MCF 10A (cell line): ENCODE measurements around the gene ANKRD13D. TPM values are rescaled to one million over a fixed set of nuclear protein-coding genes. Genes with fewer than 3 reads are reported as not detected.

Source experiments
- BruUV-seq: library from RNA; stranded (reverse); fragments of 400-500 nt; replicated peaks from 2 replicates; lab custom pipeline; 2021; lab: Mats Ljungman, UMichigan
- CTCF ChIA-PET: fragments of 300-600 bp; sonication (Branson Sonifier 250); formaldehyde crosslinking; extraction: SDS; loops from one replicate; lab custom pipeline; 2021; ENCODE audit warnings: antibody characterized with exemption, inconsistent platforms; lab: Yijun Ruan, JAX
- POLR2A ChIA-PET: fragments of 300-600, 350-650 bp; sonication (Branson Sonifier 250); formaldehyde crosslinking; extraction: SDS; loops from one replicate; lab custom pipeline; 2020; ENCODE audit warnings: antibody characterized with exemption, inconsistent platforms; lab: Yijun Ruan, JAX
- DNase-seq: peaks from one replicate; pipeline ENCODE4 v3.0.0-alpha.2; 2018; ENCODE audit not compliant: unreplicated experiment
- H3K27ac Mint-ChIP-seq: one replicate; pipeline ENCODE4 v1.8.0; 2022; ENCODE audit warnings: mild to moderate bottlenecking, low read depth, mixed read lengths; ENCODE audit not compliant: unreplicated experiment
- H3K27me3 Mint-ChIP-seq: one replicate; pipeline ENCODE4 v1.8.0; 2022; ENCODE audit warnings: mixed read lengths; ENCODE audit not compliant: insufficient read depth, unreplicated experiment
- H3K36me3 Mint-ChIP-seq: one replicate; pipeline ENCODE4 v1.8.0; 2022; ENCODE audit warnings: mild to moderate bottlenecking, moderate library complexity, mixed read lengths; ENCODE audit not compliant: insufficient read depth, unreplicated experiment
- H3K4me1 Mint-ChIP-seq: one replicate; pipeline ENCODE4 v1.8.0; 2022; ENCODE audit warnings: mixed read lengths; ENCODE audit not compliant: insufficient read depth, unreplicated experiment
- H3K4me3 Mint-ChIP-seq: one replicate; pipeline ENCODE4 v1.8.0; 2022; ENCODE audit warnings: mild to moderate bottlenecking, moderate library complexity, mixed read lengths; ENCODE audit not compliant: unreplicated experiment
- H3K9me3 Mint-ChIP-seq: one replicate; pipeline ENCODE4 v1.8.0; 2022; ENCODE audit warnings: mixed read lengths; ENCODE audit not compliant: unreplicated experiment
- intact Hi-C: fragments of 100-400 bp; cut with micrococcal nuclease; formaldehyde crosslinking; loops from 2 replicates; pipeline ENCODE4 v1.14.1; 2022
- total RNA-seq: library from RNA; stranded (reverse); gene quantifications from 2 replicates; pipeline ENCODE4 v1.2.3, GENCODE V29; 2022
- TF ChIP-seq, protein P1 (sequence below): fragments of 200-600 bp; IDR thresholded peaks from one replicate; pipeline ENCODE4 v1.8.0; 2022; ENCODE audit warnings: antibody characterized with exemption, mild to moderate bottlenecking; ENCODE audit not compliant: unreplicated experiment

The ANKRD13D gene
- total RNA-seq, 1 experiment from 2014 or later, result 39.7 TPM

DNA sequence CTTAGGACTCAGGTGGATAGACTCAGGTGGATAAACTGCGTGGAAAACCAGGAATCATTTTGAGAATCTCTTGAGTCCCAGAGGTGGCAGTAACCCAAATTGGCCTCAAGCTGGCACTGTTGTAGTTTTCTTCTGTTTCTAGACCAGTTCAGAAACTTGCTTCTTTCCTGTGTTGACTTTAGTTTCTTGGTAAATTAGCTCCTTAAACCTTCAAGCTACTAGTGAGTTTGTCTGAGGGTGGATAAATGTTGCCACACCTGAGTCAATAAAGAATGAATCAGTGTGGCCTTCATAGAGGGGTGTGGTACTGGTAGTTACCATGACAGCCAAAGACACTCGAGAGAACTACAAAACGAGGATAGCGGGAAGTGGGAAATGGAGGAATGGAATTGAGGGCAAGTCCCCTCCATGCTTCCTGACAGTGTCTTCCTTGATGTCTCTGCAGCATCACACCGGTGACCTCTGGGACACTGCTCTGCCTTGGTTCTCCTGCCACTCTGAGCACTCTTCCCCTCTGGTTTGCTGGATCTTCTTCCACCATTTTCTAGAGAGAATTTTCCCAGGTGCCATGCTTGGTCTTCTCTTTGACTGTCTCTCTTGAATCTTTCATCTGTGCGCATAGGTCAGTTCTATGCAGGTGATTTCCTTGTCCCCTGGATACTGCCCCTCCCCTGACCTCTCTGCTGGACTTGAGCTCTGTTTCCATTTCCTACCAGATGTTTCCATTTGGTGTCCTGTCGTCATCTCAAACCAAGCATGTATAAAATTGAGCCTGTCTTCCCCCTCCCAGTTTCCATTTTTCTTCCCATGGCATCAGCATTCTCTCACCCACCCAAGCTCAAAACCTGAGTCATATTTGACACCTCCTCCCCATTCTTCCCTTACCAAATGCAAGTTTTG, 57.1 kb downstream of the ANKRD13D start:
- ChIA-PET CTCF (interaction anchor here (0.6 to 4.0 kb wide), 24 partner anchors 7 to 192 kb away, joined by 3 to 57 read pairs (median 4); partner anchors contain the start of gene PPP1CA), POLR2A (interaction anchor here (0.6 to 3.7 kb wide), 34 partner anchors 8 to 503 kb away, joined by 3 to 29 read pairs (median 4); partner anchors contain the start of genes ANKRD13D, CLCF1, POLD4 and PPP1CA)
- H3K4me3 Mint-ChIP-seq, result peak overlapping the region; percentile 42
- peak; percentile 92 for DNase-seq
- H3K27me3 Mint-ChIP-seq, result no peaks in the 10 kb centered on the region
- TSS peak; percentile 27 for BruUV-seq
- peaks cover 6% of the 10 kb centered on the region for H3K36me3 Mint-ChIP-seq
- peaks cover 37% of the 10 kb centered on the region for H3K4me1 Mint-ChIP-seq
- peak overlapping the region; percentile 97 for H3K27ac Mint-ChIP-seq
- TF ChIP-seq, protein P1, sequence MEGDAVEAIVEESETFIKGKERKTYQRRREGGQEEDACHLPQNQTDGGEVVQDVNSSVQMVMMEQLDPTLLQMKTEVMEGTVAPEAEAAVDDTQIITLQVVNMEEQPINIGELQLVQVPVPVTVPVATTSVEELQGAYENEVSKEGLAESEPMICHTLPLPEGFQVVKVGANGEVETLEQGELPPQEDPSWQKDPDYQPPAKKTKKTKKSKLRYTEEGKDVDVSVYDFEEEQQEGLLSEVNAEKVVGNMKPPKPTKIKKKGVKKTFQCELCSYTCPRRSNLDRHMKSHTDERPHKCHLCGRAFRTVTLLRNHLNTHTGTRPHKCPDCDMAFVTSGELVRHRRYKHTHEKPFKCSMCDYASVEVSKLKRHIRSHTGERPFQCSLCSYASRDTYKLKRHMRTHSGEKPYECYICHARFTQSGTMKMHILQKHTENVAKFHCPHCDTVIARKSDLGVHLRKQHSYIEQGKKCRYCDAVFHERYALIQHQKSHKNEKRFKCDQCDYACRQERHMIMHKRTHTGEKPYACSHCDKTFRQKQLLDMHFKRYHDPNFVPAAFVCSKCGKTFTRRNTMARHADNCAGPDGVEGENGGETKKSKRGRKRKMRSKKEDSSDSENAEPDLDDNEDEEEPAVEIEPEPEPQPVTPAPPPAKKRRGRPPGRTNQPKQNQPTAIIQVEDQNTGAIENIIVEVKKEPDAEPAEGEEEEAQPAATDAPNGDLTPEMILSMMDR, result peak; percentile 57
- intact Hi-C loops, result loop anchor here (5.0 kb wide), 1 partner anchor 36 kb away; no protein-coding TSS in a partner anchor
- no peaks in the 10 kb centered on the region for H3K9me3 Mint-ChIP-seq

DNA sequence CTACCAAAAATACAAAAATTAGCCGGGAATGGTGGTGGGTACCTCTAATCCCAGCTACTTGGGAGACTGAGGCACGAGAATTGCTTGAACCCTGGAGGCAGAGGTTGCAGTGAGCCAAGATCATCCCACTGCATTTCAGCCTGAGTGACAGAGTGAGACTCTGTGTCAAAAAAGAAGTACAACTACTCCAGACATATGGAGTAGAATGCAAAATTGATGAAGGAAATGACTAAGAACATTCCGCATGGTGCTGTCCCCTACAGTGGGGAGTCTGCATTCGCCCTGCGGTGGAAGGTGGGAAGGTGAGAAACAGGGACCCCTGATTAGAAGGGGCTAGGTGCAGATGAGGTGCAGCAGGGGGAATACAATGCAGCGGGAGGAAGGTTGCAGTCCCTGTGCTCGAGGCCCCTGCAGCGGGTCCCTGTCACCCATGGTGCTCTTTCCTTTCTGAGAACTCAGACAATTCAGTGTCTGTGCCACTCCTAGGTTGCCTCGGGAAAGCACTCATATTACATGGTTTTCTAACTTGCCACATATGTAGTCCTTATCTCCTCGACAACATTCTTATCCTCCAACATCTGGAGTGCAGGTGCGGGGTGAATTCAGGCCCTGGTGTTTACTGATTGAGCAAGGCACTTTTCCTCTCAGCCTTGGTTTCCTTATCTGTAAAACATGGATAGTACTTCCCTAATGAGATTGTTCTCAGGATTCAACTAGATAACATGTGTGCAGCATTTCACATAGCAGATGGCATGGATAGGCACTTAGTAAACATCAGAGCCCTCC, 59.1 kb downstream of the ANKRD13D start:
- BruUV-seq, result no TSS peak
- peaks cover 12% of the 10 kb centered on the region for H3K36me3 Mint-ChIP-seq
- peak overlapping the region; percentile 84 for H3K27ac Mint-ChIP-seq
- ChIA-PET POLR2A (interaction anchor here (0.6 to 1.3 kb wide), 3 partner anchors 31 to 193 kb away, joined by 3 to 4 read pairs (median 3); no protein-coding TSS in a partner anchor), CTCF (interaction anchor here (0.6 to 18.6 kb wide), 8 partner anchors 27 to 458 kb away, joined by 3 to 659 read pairs (median 6); partner anchors contain the start of genes CLCF1 and RAD9A)
- H3K4me3 Mint-ChIP-seq, result no peak overlapping the region
- H3K4me1 Mint-ChIP-seq, result peaks cover 37% of the 10 kb centered on the region
- H3K9me3 Mint-ChIP-seq, result no peaks in the 10 kb centered on the region
- TF ChIP-seq, protein P1, result no peak
- no peak for DNase-seq
- no peaks in the 10 kb centered on the region for H3K27me3 Mint-ChIP-seq
- intact Hi-C loops, result loop anchor here (5.0 kb wide), 1 partner anchor 34 kb away; no protein-coding TSS in a partner anchor

DNA sequence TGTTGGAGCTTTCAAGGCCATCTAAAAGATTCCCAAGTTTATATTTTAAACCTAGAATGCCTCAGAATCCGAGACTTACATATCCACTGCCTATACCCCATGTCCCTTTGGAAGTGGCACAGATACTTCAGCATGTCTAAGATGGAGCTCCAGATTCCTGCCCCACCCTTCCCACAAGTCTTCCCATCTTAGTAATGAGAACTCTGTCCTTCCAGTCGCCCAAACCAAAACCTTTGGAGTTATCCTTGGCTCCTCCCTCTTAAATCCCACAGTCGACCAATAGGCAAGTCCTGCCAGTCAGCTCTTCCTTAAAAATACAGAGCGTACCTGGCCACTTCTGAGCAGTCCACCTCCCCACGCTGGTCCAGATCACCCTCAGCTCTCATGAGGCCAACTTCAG, 59.9 kb downstream of the ANKRD13D start:
- no TSS peak for BruUV-seq
- TF ChIP-seq, protein P1, result no peak
- Mint-ChIP-seq H3K9me3 (no peaks in the 10 kb centered on the region), H3K27me3 (no peaks in the 10 kb centered on the region), H3K36me3 (peaks cover 12% of the 10 kb centered on the region), H3K4me3 (no peak overlapping the region), H3K4me1 (peaks cover 40% of the 10 kb centered on the region), H3K27ac (peak overlapping the region; percentile 84)
- CTCF ChIA-PET, result interaction anchor here (0.7 to 18.6 kb wide), 6 partner anchors 28 to 88 kb away, joined by 3 to 659 read pairs (median 4); partner anchors contain the start of gene CLCF1
- DNase-seq, result no peak
- intact Hi-C loops, result loop anchor here (5.0 kb wide), 1 partner anchor 33 kb away; no protein-coding TSS in a partner anchor
- POLR2A ChIA-PET, result interaction anchor here (0.7 to 1.3 kb wide), 4 partner anchors 10 to 43 kb away, joined by 3 to 6 read pairs (median 4); partner anchors contain the start of gene RAD9A
